Stimulated activated CD8-positive, alpha-beta memory T cell treated with anti-CD3 and anti-CD28 coated beads, Interleukin-15, amount 100 ng/mL, for 1 hour (primary cell): ENCODE measurements around the gene GPR55.

Experiments used
- DNase-seq: peaks from one replicate; pipeline ENCODE4 v3.0.0-alpha.2; 2020; ENCODE audit warnings: low read depth

The GPR55 gene

GRCh38 chr2:230934231-230935129, 9.4 kb upstream of the GPR55 start:
- DNase-seq: no peak

GRCh38 chr2:230933521-230934180, 8.6 kb upstream of the GPR55 start:
- no peak for DNase-seq

DNA sequence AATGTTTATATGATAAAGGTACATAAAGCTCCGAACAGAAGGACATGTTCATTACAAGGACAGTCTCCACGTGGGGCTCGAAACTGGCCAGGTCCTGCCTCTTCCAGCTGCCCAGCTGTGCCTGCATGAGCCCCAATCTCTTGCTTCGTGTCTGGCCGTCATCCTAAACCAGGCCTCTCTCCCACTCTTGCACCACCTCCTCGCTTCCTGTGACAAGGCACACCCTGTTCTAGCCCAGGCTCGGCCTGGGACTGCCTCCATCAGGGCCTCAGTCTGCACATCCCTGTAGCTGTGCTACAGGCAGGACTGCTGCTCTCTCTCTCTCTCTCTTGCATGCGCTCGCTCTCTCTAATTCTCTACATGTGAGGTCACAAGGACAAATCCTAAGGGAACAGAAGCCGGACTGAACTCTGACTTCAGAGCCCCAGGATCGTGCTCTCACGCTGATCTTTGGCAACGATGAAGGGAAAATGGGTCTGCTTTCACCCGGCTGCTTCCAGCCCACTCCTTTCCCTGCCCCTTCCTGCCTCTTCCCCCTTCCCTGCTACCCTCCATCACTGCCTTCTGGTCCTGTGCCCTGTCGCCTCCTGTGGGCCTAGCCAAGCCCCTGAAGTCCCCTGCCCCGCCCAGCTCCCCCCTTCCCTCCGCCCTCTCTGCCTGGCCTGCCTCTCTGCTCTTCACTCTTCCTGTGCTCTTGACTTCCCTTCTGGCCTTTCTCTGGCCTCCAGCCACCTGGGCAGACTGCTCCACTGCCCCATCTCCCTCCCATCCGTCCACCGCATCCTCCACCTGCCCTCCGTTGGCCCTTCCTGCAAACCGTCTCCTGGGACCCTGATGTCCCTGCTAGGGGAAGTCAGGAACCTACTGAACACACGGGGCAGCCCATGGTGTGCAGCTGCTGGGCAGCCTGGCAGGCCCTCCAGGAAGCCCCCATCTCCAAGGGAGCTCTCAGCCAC, 7.8 kb upstream of the GPR55 start:
- no peak for DNase-seq

DNA sequence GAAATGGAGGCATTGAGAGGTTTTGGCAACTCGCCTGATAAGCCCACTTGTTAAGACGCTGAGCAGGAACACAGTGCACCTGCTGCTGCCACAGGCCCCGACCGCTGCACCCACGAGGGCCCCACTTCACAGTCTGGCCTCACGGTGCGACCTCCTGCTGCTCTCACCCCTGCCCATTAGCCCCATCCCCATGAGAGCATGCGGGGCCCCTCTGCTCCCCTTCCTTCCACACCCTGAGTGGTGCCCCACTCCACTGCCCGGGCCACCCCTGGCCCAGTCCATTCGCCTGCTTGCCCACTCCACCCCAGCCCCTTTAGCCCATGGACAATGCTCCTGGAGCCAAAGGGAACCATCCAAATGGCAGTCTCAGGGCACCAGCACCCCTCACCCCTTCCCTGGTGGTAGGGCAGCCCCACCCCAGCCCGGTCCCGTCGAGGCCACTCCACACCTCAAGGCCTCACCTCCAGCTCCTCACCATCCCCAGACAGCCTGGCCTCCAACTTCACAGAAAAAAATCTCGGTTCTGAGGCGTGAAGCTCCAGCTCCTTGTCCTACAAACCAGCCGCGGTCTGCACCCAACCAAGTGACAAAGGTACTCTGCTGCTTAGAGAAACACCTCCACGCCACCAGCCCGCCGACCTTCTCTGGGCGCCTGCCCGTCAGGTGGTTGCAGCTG, 6.7 kb upstream of the GPR55 start:
- no peak for DNase-seq

DNA sequence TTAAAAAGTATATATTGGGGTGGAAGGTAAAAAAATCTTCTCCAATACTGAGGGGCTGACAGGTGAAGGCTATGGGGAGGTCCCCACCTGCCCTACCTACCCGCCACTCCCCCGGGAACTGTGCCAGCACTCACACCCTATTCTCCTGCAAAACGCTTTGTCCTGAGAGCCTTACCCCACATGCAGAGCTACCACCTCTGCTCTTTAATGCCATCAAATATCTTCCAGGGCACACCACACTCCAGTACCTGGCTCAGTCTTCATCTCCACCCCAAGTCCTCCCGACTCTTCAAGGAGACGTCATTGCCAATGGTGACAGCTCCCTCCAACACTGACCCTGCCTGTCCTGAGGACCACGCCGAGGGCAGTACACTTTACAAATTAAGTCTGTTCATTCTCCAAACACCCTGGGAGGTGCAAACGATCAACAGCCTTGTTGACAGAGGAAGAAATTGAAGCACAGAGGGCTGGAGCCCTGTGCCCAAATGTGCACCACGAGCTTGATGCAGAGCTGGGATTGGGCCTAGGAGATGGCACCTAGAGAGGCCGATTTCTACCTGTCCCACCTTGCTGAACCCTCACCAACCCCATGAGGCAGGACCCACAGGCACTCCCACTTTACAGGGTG, 6.0 kb upstream of the GPR55 start:
- DNase-seq: no peak

- no peak for DNase-seq
These were observed 5.2 kb upstream of the GPR55 start for GRCh38 chr2:230930149-230930780.

GRCh38 chr2:230929381-230930148, 4.5 kb upstream of the GPR55 start:
- no peak for DNase-seq

- DNase-seq: no peak
These were observed 3.8 kb upstream of the GPR55 start for GRCh38 chr2:230928701-230929380.

DNA sequence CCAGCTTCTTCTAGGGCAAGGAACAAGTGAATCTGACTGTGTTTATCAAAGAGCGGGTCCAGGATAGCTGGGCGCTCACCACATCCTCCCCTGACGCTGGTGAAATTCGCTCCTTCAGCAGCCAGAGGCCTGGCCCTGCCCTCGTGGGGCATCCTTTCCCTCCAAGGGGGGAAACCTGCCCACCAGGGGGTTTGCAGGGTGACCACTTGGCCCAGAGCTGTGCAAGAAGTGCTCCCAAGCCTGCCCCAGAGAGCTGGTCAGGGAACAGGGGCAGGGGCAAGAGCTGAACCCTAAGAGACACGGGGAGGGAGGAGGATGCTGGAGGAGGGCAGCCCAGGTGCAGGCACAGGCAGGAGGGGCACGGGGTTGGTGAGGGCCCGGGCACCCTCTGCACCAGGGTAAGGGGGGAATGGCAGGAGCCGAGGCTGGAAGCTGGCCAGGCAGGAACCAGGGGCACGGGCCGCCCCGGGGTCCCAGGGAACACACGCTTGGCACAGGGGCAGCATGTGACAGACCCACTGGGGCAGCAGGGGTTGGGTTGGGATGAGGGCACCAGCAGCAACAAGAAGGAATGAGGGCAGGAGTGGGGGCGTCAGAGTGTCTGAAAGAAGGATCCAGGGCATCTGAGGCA, 2.8 kb upstream of the GPR55 start:
- DNase-seq: no peak

- DNase-seq: no peak
These were observed 1.1 kb upstream of the GPR55 start for GRCh38 chr2:230925879-230926765.

DNA sequence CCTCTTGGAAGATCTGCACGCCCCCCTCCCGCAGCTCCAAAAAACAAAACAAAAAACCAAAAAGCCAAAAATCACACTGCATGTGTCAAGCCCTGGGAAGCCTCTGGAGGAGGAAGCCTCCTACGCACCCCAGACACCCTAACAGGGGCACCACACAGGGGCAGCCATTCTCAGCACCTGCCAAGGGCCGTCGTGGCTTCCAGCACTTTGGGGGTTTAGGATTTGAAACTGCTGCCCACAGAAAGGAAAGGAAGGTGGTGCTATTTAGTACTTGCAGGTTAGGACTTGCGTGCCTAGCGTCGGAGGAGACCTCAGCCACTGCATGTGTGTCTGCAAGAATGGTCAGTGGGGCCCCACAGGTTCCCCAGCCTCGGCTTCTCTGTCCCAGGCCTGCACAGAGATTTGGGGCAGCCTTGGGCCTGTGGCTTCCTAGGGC, 419 bp upstream of the GPR55 start:
- no peak for DNase-seq

DNA sequence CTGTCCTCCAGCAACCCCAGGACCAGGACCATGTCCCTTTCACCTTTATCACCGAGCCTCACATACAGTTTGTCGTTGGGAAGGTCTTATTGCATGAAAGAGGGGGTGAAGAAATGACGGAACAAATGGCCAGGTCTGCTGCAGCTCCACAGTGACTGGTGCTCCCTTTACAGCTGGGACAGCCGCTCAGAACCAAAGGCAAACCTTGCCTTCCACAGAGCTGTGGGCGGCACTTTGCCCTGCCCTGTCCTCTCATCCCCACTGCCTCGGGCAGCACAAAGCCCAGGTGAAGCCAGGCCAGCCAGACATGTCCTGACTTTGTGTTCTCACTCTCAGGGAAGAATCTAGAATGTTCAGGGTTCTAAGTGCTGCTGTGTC, 961 bp downstream of the GPR55 start:
- no peak for DNase-seq

DNA sequence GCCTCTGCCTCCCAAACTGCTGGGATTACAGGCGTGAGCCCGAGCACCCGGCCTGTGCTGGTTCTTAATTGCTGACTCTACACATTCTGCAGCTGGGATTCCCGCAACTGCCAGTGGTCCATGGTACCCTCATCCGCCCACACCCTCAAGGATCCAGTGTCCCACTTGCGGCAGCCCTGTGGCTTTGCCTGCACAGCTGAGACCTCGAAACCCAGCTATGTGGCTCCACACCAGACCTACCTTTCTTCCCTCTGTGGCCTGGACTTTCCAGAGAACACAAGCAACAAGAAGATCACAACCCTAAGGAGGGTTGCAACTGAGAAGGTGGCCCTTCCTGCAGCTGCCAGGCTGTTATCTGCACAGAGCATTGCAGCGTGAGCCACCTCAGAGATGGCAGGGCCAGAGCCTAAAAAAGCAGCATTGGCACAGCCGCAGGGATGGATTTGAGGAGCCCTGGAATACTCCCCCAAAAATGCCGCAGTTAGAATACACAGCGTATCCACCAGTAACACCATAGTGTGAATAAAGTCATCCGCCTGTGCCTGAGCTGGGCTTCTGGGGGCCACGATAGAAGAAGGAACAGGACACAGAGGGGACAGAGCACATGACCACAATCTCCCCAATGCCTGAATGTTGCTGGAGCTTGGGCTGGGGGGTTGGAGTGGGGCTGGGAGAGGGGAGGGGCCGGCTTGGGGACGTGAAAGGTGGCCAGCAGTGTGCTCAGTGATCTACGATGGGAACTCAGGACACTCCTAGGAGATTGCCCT, 1.9 kb downstream of the GPR55 start:
- DNase-seq: no peak

DNA sequence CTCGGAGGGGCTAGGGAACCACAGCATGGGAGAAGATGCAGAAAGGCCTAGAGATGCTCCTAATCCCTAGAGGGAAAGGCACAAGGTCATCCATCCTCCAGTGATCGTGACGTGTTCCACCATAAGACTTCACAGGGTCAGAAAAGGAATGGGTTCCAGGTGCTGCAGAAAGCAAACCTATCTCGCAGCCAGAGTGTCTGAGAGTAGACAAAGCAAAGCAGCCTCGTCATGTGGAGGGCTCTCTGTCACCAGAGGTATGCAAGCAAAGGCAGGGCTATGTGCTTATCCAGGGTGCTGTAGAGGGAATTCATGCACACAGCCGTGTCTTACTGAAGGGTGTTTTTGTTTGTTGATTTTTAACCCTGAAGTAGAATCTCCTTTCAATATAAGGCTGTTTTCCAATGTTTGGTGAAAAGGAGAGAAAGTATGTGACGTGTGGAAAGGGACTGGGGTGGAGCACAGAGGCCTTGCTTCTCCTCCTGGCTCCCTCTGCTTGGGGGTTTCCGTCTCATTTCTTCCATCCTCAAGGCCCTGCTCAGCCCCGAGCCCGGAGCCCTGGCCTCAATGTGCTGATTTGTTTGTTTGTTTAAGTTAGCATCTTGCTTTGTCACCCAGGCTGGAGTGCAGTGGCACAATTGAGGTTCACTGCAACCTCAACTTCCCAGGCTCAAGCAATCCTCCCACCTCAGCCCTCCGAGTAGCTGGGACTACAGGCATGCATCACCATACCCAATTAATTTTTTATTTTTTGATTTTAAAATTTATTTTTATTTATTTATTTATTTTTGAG, 3.0 kb downstream of the GPR55 start:
- no peak for DNase-seq

- DNase-seq: no peak
These were observed 4.9 kb downstream of the GPR55 start for GRCh38 chr2:230920167-230920566.

DNA sequence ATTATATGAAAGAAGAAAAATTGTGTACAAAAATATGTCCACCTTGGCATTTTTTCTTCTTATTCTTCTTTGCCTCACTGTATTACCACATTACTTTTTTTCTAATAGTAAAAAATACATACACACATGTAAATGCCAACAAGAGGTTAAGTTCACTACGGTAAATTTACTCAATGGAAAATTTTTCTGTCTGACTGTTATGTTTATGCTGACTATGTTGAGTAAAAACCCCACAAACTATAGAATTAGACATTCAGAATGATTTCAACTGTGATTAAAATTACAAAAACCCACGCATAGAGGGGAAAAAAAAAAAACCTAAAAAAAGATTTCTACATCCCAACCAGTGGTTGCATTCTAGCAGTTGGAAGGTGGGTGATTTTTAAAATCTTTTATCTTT, 5.4 kb downstream of the GPR55 start:
- DNase-seq: no peak
